Astrocyte (in vitro differentiated cells and primary cell): ENCODE data around the gene CDH13. TPM values are rescaled to one million over a fixed set of nuclear protein-coding genes. Genes with fewer than 3 reads are reported as not detected.

Experiments used
- DNase-seq: peaks from one replicate; pipeline ENCODE4 v3.0.0-alpha.2; 2010; ENCODE audit warnings: low read depth
- FAIRE-seq: peaks from 2 replicates; lab custom pipeline; 2011; peaks lifted over from hg19 to GRCh38; lab: Jason Lieb, UNC
- H2AFZ ChIP-seq: 2 replicates; pipeline ENCODE4 v1.6.0; 2012; ENCODE audit warnings: low read depth, low read length, inconsistent platforms
- H3K27ac ChIP-seq: 2 replicates; pipeline ENCODE4 v1.5.1; 2011; ENCODE audit warnings: low read depth, low read length, inconsistent platforms
- H3K27me3 ChIP-seq: 2 replicates; pipeline ENCODE4 v1.6.0; 2011; ENCODE audit warnings: low read length, inconsistent platforms; ENCODE audit not compliant: insufficient read depth
- H3K36me3 ChIP-seq: 2 replicates; pipeline ENCODE4 v1.5.1; 2011; ENCODE audit warnings: low read length, inconsistent platforms; ENCODE audit not compliant: insufficient read depth
- H3K4me1 ChIP-seq: 2 replicates; pipeline ENCODE4 v1.5.1; 2011; ENCODE audit warnings: low read length, inconsistent platforms; ENCODE audit not compliant: insufficient read depth
- H3K4me2 ChIP-seq: 2 replicates; pipeline ENCODE4 v1.6.0; 2012; ENCODE audit warnings: low read length, inconsistent platforms
- H3K4me3 ChIP-seq: 2 replicates; pipeline ENCODE4 v1.5.1; 2011; ENCODE audit warnings: low read depth, mild to moderate bottlenecking, low read length, inconsistent platforms; ENCODE audit not compliant: insufficient read depth
- H3K79me2 ChIP-seq: 2 replicates; pipeline ENCODE4 v1.6.0; 2012; ENCODE audit warnings: mild to moderate bottlenecking, low read length, inconsistent platforms; ENCODE audit not compliant: insufficient read depth
- H3K9ac ChIP-seq: 2 replicates; pipeline ENCODE4 v1.6.0; 2012; ENCODE audit warnings: mild to moderate bottlenecking, low read length, inconsistent platforms
- H3K9me3 ChIP-seq: 2 replicates; pipeline ENCODE4 v1.5.1; 2012; ENCODE audit warnings: low read depth, mild to moderate bottlenecking, low read length, inconsistent platforms; ENCODE audit not compliant: insufficient read depth
- H4K20me1 ChIP-seq: 2 replicates; pipeline ENCODE4 v1.6.0; 2012; ENCODE audit warnings: low read length, inconsistent platforms; ENCODE audit not compliant: insufficient read depth
- H3K27ac Mint-ChIP-seq: one replicate; pipeline ENCODE4 v1.8.0; 2021; ENCODE audit warnings: mild to moderate bottlenecking, mixed read lengths; ENCODE audit not compliant: unreplicated experiment
- H3K27me3 Mint-ChIP-seq: one replicate; pipeline ENCODE4 v1.8.0; 2021; ENCODE audit warnings: low read depth, mixed read lengths; ENCODE audit not compliant: unreplicated experiment
- H3K36me3 Mint-ChIP-seq: one replicate; pipeline ENCODE4 v1.8.0; 2021; ENCODE audit warnings: low read depth, mixed read lengths; ENCODE audit not compliant: unreplicated experiment
- H3K4me1 Mint-ChIP-seq: one replicate; pipeline ENCODE4 v1.8.0; 2021; ENCODE audit warnings: low read depth, mixed read lengths; ENCODE audit not compliant: unreplicated experiment
- H3K4me3 Mint-ChIP-seq: one replicate; pipeline ENCODE4 v1.8.0; 2021; ENCODE audit warnings: mild to moderate bottlenecking, moderate library complexity, mixed read lengths; ENCODE audit not compliant: unreplicated experiment
- H3K9me3 Mint-ChIP-seq: one replicate; pipeline ENCODE4 v1.8.0; 2021; ENCODE audit warnings: mild to moderate bottlenecking, mixed read lengths; ENCODE audit not compliant: unreplicated experiment
- EZH2 ChIP-seq: IDR thresholded peaks from 2 replicates; pipeline ENCODE4 v1.6.1; 2012; ENCODE audit warnings: mild to moderate bottlenecking, low read length, inconsistent platforms; ENCODE audit not compliant: insufficient read depth
- total RNA-seq: library from RNA; stranded (reverse); gene quantifications from 2 replicates; pipeline ENCODE4 v1.2.1, GENCODE V29; 2021
- TF ChIP-seq, protein P1 (sequence below): IDR thresholded peaks from 2 replicates; pipeline ENCODE4 v1.5.1; 2011; ENCODE audit warnings: low read depth, mild to moderate bottlenecking, inconsistent platforms, low read length, moderate library complexity; ENCODE audit not compliant: insufficient read depth

Gene CDH13
- total RNA-seq, 1 donor from 2014 or later: 41.7 TPM

- no peak overlapping the region for H2AFZ ChIP-seq
- Mint-ChIP-seq H3K36me3 (no peaks in the 10 kb centered on the region), H3K4me3 (no peak overlapping the region), H3K27ac (no peak overlapping the region), H3K27me3 (no peaks in the 10 kb centered on the region), H3K9me3 (peaks cover 8% of the 10 kb centered on the region), H3K4me1 (no peaks in the 10 kb centered on the region)
- no peak for DNase-seq
- H3K4me2 ChIP-seq: no peak overlapping the region
- H3K79me2 ChIP-seq: no peaks in the 10 kb centered on the region
- no peaks in the 10 kb centered on the region for H4K20me1 ChIP-seq
- no peak overlapping the region for H3K9ac ChIP-seq
- no peaks in the 10 kb centered on the region for H3K27me3 ChIP-seq
- no peak for FAIRE-seq
- H3K9me3 ChIP-seq: no peaks in the 10 kb centered on the region
- H3K36me3 ChIP-seq: no peaks in the 10 kb centered on the region
- H3K27ac ChIP-seq: no peak overlapping the region
- H3K4me3 ChIP-seq: no peak overlapping the region
- no peaks in the 10 kb centered on the region for H3K4me1 ChIP-seq
- no peak for TF ChIP-seq EZH2
- TF ChIP-seq, protein P1, sequence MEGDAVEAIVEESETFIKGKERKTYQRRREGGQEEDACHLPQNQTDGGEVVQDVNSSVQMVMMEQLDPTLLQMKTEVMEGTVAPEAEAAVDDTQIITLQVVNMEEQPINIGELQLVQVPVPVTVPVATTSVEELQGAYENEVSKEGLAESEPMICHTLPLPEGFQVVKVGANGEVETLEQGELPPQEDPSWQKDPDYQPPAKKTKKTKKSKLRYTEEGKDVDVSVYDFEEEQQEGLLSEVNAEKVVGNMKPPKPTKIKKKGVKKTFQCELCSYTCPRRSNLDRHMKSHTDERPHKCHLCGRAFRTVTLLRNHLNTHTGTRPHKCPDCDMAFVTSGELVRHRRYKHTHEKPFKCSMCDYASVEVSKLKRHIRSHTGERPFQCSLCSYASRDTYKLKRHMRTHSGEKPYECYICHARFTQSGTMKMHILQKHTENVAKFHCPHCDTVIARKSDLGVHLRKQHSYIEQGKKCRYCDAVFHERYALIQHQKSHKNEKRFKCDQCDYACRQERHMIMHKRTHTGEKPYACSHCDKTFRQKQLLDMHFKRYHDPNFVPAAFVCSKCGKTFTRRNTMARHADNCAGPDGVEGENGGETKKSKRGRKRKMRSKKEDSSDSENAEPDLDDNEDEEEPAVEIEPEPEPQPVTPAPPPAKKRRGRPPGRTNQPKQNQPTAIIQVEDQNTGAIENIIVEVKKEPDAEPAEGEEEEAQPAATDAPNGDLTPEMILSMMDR: no peak
Measured at GRCh38 chr16:83102336-83102735, 475.6 kb downstream of the CDH13 start.

GRCh38 chr16:83105279-83106077 is 478.7 kb downstream of the CDH13 start:
- no peak overlapping the region for H3K27ac Mint-ChIP-seq
- Histone ChIP-seq H3K9ac (no peak overlapping the region), H3K36me3 (no peaks in the 10 kb centered on the region), H3K4me3 (no peak overlapping the region), H3K4me2 (no peak overlapping the region), H3K27ac (no peak overlapping the region), H3K4me1 (no peaks in the 10 kb centered on the region), H4K20me1 (no peaks in the 10 kb centered on the region), H2AFZ (no peak overlapping the region), H3K9me3 (no peaks in the 10 kb centered on the region), H3K79me2 (no peaks in the 10 kb centered on the region), H3K27me3 (no peaks in the 10 kb centered on the region)
- TF ChIP-seq, protein P1: no peak
- no peak for TF ChIP-seq EZH2
- H3K4me3 Mint-ChIP-seq: no peak overlapping the region
- peaks cover 3% of the 10 kb centered on the region for H3K9me3 Mint-ChIP-seq
- no peaks in the 10 kb centered on the region for H3K4me1 Mint-ChIP-seq
- no peak for DNase-seq
- peak; percentile 17 for FAIRE-seq
- no peaks in the 10 kb centered on the region for H3K36me3 Mint-ChIP-seq
- no peaks in the 10 kb centered on the region for H3K27me3 Mint-ChIP-seq

- H3K9me3 Mint-ChIP-seq: no peaks in the 10 kb centered on the region
- Histone ChIP-seq H3K4me1 (no peaks in the 10 kb centered on the region), H3K79me2 (no peaks in the 10 kb centered on the region), H3K4me3 (no peak overlapping the region), H4K20me1 (peaks cover 10% of the 10 kb centered on the region), H3K4me2 (no peak overlapping the region), H3K36me3 (no peaks in the 10 kb centered on the region), H3K9ac (no peak overlapping the region), H2AFZ (no peak overlapping the region), H3K9me3 (no peaks in the 10 kb centered on the region), H3K27me3 (no peaks in the 10 kb centered on the region), H3K27ac (no peak overlapping the region)
- no peaks in the 10 kb centered on the region for H3K36me3 Mint-ChIP-seq
- H3K27ac Mint-ChIP-seq: no peak overlapping the region
- no peak overlapping the region for H3K4me3 Mint-ChIP-seq
- TF ChIP-seq, protein P1: no peak
- TF ChIP-seq EZH2: no peak
- H3K4me1 Mint-ChIP-seq: no peaks in the 10 kb centered on the region
- DNase-seq (no peak), FAIRE-seq (no peak)
- peaks cover 3% of the 10 kb centered on the region for H3K27me3 Mint-ChIP-seq
Measured at GRCh38 chr16:83109490-83110125, 482.8 kb downstream of the CDH13 start.
